ENCODE measurements around the gene SMYD3. TPM values are rescaled to one million over a fixed set of nuclear protein-coding genes. Genes with fewer than 3 reads are reported as not detected.

The SMYD3 gene
- polyA plus RNA-seq, 2 of the 4 experiments (the other 2 are of a cell fraction): 18.2 to 35.2 TPM

GRCh38 chr1:246497331-246497915, 9.7 kb downstream of the SMYD3 start (continued):
- TF ChIP-seq HMGXB4 (CRISPR knock-in tag; IDR thresholded peaks at IDR 0.05; ENCODE audit: borderline replicate concordance): no peak
- no peak for TF ChIP-seq REST (IDR thresholded peaks at IDR 0.05)
- no peak for TF ChIP-seq MAX (IDR thresholded peaks at IDR 0.05)
- TF ChIP-seq ZFP36 (IDR thresholded peaks at IDR 0.05; ENCODE audit: borderline replicate concordance, partially characterized antibody): no peak
- no peak for TF ChIP-seq TP53 (CRISPR knock-in tag; IDR thresholded peaks at IDR 0.05)

- DNase-seq (ENCODE audit: low read depth in 1 of 2, low spot score in 1 of 2) (peak; percentile 65 to 68), FAIRE-seq (peak; percentile 39), ATAC-seq (peak; percentile 92 to 96)
- WGBS (ENCODE audit: missing lambda C conversion rate): 33% methylated on average over 3 of the region's 3 CpGs
- Histone ChIP-seq H3K4me3 (no peak overlapping the region), H3K27ac (no peak overlapping the region), H3K4me2 (no peak overlapping the region), H3K4me1 (no peaks in the 10 kb centered on the region), H3K9me3 (no peaks in the 10 kb centered on the region)
- POLR2A ChIA-PET: no interaction called here
- TF ChIP-seq BHLHE40 (IDR thresholded peaks at IDR 0.05; ENCODE audit: low read depth, low read length): no peak
- TF ChIP-seq SMC3 (IDR thresholded peaks at IDR 0.05): peak; percentile 64
- TF ChIP-seq CTCF (IDR thresholded peaks at IDR 0.05): peak; percentile 90
- peak; percentile 81 to 87 for TF ChIP-seq RAD21 (conservative IDR thresholded peaks at IDR 0.05 in 1 of 2, IDR thresholded peaks at IDR 0.05 in 1 of 2)
- CTCF ChIA-PET: interaction anchor here (0.6 to 6.9 kb wide), 10 partner anchors 10 to 1344 kb away, joined by 3 to 44 read pairs (median 3); partner anchors contain the start of gene SMYD3
These were observed 14.4 kb downstream of the SMYD3 start for GRCh38 chr1:246492611-246493245.

- no peak overlapping the region for H3K27ac ChIP-seq
- DNase-seq (ENCODE audit: low read depth in 1 of 2, low spot score in 1 of 2): no peak
- no peak for ATAC-seq
- no peak overlapping the region for H3K4me3 ChIP-seq
- ChIA-PET CTCF (interaction anchor here (0.9 to 6.9 kb wide), 5 partner anchors 9 to 1339 kb away, joined by 3 to 44 read pairs (median 3); no protein-coding TSS in a partner anchor), POLR2A (no interaction called here)
- 93% methylated on average over 7 of the region's 7 CpGs for WGBS (ENCODE audit: missing lambda C conversion rate)
- no peak for FAIRE-seq
- no peak for TF ChIP-seq CHD4 (IDR thresholded peaks at IDR 0.05; ENCODE audit: borderline replicate concordance)
- no peak for TF ChIP-seq NFE2L2 (conservative IDR thresholded peaks at IDR 0.05; ENCODE audit: low read length)
- TF ChIP-seq EHF (CRISPR knock-in tag; IDR thresholded peaks at IDR 0.05): no peak
- no peak for TF ChIP-seq JUNB (IDR thresholded peaks at IDR 0.05)
- TF ChIP-seq NPAS2 (CRISPR knock-in tag; IDR thresholded peaks at IDR 0.05; ENCODE audit: borderline replicate concordance): no peak
- no peak for TF ChIP-seq REST (IDR thresholded peaks at IDR 0.05)
- TF ChIP-seq FOSL2 (IDR thresholded peaks at IDR 0.05): no peak
- no peak for TF ChIP-seq FOSL2 (CRISPR knock-in tag; IDR thresholded peaks at IDR 0.05)
- no peak for TF ChIP-seq MYC (IDR thresholded peaks at IDR 0.05; ENCODE audit: borderline replicate concordance, low read length)
- H3K4me1 ChIP-seq: no peaks in the 10 kb centered on the region
- H3K4me2 ChIP-seq: no peak overlapping the region
- no peaks in the 10 kb centered on the region for H3K9me3 ChIP-seq
These were observed 15.5 kb downstream of the SMYD3 start for GRCh38 chr1:246491551-246492053.
